GM19043 (cell line): ENCODE data around the gene SOX8.

ENCODE experiments used
- ATAC-seq: cut with Tn5 transposase; IDR thresholded peaks from one replicate; pipeline ENCODE4 v1.9.1; 2021; ENCODE audit warnings: low read depth; ENCODE audit not compliant: unreplicated experiment

The SOX8 gene

GRCh38 chr16:985646-986400 lies 4.3 kb downstream of the SOX8 start:
- ATAC-seq, result no peak

- ATAC-seq, result no peak
Measured at GRCh38 chr16:986411-986810, 4.8 kb downstream of the SOX8 start.

- no peak for ATAC-seq
Measured at GRCh38 chr16:986925-987582, 5.5 kb downstream of the SOX8 start.

- ATAC-seq, result no peak
Measured at GRCh38 chr16:987906-988305, 6.3 kb downstream of the SOX8 start.

- ATAC-seq, result no peak
Measured at GRCh38 chr16:988471-989353, 7.1 kb downstream of the SOX8 start.

GRCh38 chr16:989354-989814 lies 7.8 kb downstream of the SOX8 start:
- no peak for ATAC-seq

GRCh38 chr16:990516-991291 lies 9.1 kb downstream of the SOX8 start:
- ATAC-seq, result no peak

GRCh38 chr16:991345-991744 lies 9.8 kb downstream of the SOX8 start:
- no peak for ATAC-seq

- no peak for ATAC-seq
Measured at GRCh38 chr16:991773-992172, 10.2 kb downstream of the SOX8 start.

GRCh38 chr16:993731-994130 lies 12.2 kb downstream of the SOX8 start:
- no peak for ATAC-seq

GRCh38 chr16:995087-995486 lies 13.5 kb downstream of the SOX8 start:
- no peak for ATAC-seq

- ATAC-seq, result no peak
Measured at GRCh38 chr16:995783-996182, 14.2 kb downstream of the SOX8 start.

GRCh38 chr16:996681-997080 lies 15.1 kb downstream of the SOX8 start:
- ATAC-seq, result no peak

GRCh38 chr16:997440-998051 lies 16.0 kb downstream of the SOX8 start:
- no peak for ATAC-seq

GRCh38 chr16:998211-998610 lies 16.6 kb downstream of the SOX8 start:
- no peak for ATAC-seq

GRCh38 chr16:998615-999014 lies 17.0 kb downstream of the SOX8 start:
- no peak for ATAC-seq

GRCh38 chr16:999677-1000076 lies 18.1 kb downstream of the SOX8 start:
- no peak for ATAC-seq

GRCh38 chr16:1000608-1001007 lies 19.0 kb downstream of the SOX8 start:
- no peak for ATAC-seq

- no peak for ATAC-seq
Measured at GRCh38 chr16:1001096-1001495, 19.5 kb downstream of the SOX8 start.
